Measurements from ENCODE around the gene PSTPIP1.
"Not testable (repeated sequence)": the region's sequence is repeated elsewhere in the genome, so short reads cannot be mapped to it uniquely, and the experiment has no call there.

The PSTPIP1 gene

DNA sequence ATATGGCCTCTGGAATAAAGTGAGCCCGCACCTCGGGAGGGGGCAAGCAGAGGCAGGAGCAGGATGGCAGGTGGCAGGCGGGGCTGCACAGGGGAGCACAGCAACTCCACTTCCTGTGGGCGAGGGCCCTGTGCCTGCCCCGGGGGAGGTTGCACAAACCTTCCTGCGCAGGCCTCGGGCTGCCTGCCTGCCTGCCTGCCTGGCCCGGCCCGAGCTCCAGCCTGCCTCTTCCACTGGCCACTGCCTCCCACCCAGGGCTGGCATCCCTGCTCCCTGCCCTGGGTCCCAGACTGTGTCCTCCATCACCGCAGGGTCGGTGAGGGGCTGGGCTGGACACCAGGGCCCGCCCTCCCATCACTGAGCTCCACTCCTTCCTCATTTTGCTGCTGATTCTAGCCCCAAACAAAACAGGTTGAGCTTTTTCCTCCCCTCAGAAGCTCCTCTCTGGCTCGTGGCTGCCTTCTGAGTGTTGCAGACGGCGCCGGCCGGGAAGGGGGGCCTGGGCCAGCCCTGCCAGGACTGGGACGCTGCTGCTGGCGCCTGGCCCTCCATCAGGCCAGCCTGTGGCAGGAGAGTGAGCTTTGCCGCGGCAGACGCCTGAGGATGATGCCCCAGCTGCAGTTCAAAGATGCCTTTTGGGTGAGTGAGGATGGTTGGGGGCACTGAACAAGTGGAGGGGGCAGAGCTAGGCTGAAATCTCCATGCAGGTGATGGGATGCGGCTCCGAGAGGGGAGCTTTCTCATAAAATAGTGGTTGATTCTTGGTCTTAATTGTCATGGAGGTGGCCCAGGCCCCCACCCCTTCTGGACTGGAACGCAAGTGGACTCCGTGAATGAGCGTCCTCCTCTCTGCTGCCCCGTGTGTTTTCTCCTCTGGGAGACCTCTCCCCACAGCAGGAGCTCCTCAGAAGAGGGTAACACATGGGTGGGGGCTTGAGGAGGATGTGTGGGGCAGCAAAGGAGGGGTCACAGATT, at the start of gene PSTPIP1:
PSTPIP1 (plus strand) TSS at position 156 of the 975 bp plus-strand sequence; CDS start at position 604, 448 bp downstream.
- Mint-ChIP-seq H3K27ac (peak within 1 kb of the TSS; percentile 92), H3K4me1 (ENCODE audit: low read depth) (peaks cover 66% of the 10 kb centered on the region), H3K4me3 (peak within 1 kb of the TSS; percentile 97), H3K27me3 (ENCODE audit: low read depth) (no peaks in the 10 kb centered on the region), H3K36me3 (ENCODE audit: low read depth) (peaks cover 27% of the 10 kb centered on the region), H3K9me3 (no peaks in the 10 kb centered on the region)
- DNase-seq (ENCODE audit: low spot score), result peak; percentile 69

DNA sequence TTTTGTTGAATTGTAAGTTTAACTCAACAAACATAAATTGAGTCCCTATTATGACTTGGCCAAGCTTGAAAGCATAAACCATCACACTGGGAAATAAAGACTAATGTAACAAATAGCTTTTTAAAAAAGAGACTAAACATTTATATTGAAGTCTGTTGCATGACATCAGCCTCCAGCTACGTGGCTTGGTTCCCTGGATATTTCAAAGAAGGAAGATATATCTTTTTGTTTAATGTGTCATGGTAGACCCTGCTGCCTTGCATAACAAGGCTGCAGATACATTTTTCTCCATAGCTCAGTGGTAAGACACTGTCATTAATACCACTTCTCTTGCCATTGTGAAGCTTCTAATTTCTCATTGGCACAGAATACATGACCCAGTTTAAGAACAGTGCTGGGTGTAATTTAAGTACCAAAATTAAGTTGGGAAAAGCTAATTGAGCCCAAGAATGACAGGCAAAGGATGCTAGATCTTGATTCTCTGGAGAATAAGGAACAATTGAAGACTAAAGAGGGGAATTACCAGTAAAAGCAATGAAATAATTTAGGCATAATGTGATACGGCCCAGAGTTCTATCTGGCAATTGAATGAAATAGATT, 49.3 kb upstream of the PSTPIP1 start:
- no peak overlapping the region for H3K4me3 Mint-ChIP-seq
- H3K27ac Mint-ChIP-seq, result no peak overlapping the region
- H3K27me3 Mint-ChIP-seq (ENCODE audit: low read depth), result no peaks in the 10 kb centered on the region
- H3K9me3 Mint-ChIP-seq, result no peaks in the 10 kb centered on the region
- DNase-seq (ENCODE audit: low spot score), result no peak
- no peaks in the 10 kb centered on the region for H3K4me1 Mint-ChIP-seq (ENCODE audit: low read depth)
- H3K36me3 Mint-ChIP-seq (ENCODE audit: low read depth), result peaks cover 38% of the 10 kb centered on the region

DNA sequence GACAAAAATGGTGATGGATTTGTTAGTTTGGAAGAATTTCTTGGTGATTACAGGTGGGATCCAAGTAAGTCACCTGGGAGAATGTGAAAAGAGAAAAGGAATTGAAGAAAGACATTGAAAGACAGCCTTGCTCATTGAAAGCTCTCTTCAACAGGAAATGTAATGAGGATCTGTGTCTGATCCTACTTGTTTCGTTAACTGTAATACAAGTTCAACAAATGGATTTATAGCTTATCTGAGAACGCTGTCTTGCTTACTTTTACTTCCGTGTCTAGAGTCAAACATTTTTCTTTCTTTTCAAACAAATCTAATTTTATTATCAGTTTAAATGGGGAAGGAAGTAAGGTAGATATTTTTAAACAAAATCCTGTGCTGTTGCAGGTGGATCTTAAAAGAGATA, 47.5 kb upstream of the PSTPIP1 start:
- Mint-ChIP-seq H3K27ac (no peak overlapping the region), H3K4me3 (no peak overlapping the region), H3K27me3 (ENCODE audit: low read depth) (no peaks in the 10 kb centered on the region), H3K36me3 (ENCODE audit: low read depth) (peaks cover 43% of the 10 kb centered on the region), H3K9me3 (no peaks in the 10 kb centered on the region), H3K4me1 (ENCODE audit: low read depth) (peaks cover 10% of the 10 kb centered on the region)
- DNase-seq (ENCODE audit: low spot score), result no peak

DNA sequence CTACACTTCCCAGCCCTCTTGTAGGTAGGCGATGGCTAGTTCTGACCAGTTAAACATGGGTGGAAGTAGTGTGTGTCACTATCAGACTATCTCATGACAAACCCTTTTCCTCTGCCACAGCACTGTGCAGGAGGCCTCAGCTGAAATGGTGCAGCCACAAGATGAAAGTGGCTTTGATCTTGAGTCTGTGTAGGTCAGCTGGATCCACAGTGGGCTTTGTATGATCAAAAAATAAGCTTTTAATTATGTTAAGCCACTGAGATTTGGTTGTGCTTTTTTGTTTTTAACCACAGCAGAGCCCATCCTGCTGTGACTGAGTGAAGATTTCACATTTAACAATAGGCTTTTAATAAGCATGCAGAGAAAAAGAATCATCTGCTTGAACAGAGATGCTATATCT, 43.7 kb upstream of the PSTPIP1 start:
- Mint-ChIP-seq H3K27me3 (ENCODE audit: low read depth) (peaks cover 4% of the 10 kb centered on the region), H3K9me3 (no peaks in the 10 kb centered on the region), H3K27ac (peak overlapping the region; percentile 22), H3K4me1 (ENCODE audit: low read depth) (peaks cover 10% of the 10 kb centered on the region), H3K36me3 (ENCODE audit: low read depth) (peaks cover 21% of the 10 kb centered on the region), H3K4me3 (no peak overlapping the region)
- no peak for DNase-seq (ENCODE audit: low spot score)

DNA sequence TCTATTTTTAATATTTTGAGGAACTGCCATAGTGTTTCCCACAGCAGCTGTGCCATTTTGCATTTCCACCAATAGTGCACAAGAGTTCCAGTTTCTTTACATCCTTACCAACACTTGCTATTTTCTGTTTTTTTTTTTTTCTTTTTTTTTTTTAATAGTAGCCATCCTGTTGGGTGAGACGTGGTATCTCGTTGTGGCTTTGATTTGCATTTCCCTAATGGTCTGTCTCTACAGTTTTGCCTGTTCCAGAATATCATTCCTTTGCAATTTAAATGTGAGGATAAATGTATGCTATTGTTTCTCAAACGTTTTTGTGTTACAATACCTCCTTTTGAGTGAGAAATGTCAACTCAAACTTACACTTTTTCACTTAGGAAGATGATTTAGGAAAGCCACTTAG, 41.0 kb upstream of the PSTPIP1 start:
- H3K36me3 Mint-ChIP-seq (ENCODE audit: low read depth), result peaks cover 7% of the 10 kb centered on the region
- H3K4me3 Mint-ChIP-seq, result no peak overlapping the region
- no peak overlapping the region for H3K27ac Mint-ChIP-seq
- no peaks in the 10 kb centered on the region for H3K9me3 Mint-ChIP-seq
- H3K27me3 Mint-ChIP-seq (ENCODE audit: low read depth), result peaks cover 7% of the 10 kb centered on the region
- H3K4me1 Mint-ChIP-seq (ENCODE audit: low read depth), result peaks cover 10% of the 10 kb centered on the region
- no peak for DNase-seq (ENCODE audit: low spot score)

DNA sequence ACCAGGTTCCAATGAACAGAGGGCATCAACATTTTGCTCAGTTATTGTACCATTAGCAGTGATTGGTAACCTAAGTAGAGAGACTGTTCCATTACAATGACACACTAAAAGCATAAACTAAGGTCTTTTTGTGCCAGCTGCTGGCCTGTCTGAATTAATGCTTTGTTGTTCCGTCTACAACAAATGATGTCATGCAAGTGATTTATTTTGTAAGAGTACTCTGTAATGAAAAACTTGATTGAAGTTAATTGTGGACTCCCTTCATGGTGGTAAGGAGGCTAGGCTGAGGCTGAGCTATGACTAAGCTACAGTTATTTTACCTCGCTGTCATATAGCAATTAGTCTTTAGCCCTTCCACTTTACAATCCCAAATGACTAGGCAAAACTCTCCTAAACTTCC, 40.2 kb upstream of the PSTPIP1 start:
- H3K27ac Mint-ChIP-seq, result no peak overlapping the region
- peaks cover 7% of the 10 kb centered on the region for H3K27me3 Mint-ChIP-seq (ENCODE audit: low read depth)
- no peak for DNase-seq (ENCODE audit: low spot score)

DNA sequence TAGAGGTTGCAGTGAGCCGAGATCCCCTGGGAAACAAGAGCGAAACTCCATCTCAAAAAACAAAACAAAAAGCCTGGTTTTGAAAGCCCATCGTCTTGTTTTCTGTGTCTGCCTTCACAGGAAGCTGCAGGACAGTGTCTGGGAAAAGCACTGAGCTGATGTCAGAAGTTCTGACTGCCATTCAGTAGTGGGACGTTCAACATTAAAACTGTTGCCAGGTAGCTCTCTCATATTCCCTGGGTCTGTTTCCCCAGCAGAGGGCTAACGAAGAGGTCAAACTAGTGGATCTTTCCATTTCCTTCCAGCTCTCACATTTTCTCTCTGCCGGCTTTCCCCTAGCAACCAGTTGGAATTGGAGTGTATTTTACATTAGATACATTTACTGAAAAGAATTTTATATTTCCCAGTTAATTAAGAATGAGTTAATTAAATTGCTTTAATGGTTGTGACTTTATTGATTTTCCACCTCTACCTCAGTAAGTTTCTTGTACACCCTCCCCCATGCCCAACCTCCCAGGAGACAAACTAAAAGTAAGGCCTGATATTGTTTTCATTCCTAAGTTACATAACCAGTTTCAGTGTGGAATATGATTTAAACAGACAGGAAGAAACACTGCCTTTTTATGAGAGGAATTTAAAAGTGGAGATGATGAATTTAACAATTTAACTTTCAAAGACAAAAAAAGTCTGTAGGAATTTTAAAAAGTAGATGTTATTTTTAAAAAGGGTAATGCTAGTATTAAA, 33.5 kb upstream of the PSTPIP1 start:
- Mint-ChIP-seq H3K4me1 (ENCODE audit: low read depth) (peaks cover 2% of the 10 kb centered on the region), H3K9me3 (no peaks in the 10 kb centered on the region), H3K27me3 (ENCODE audit: low read depth) (peaks cover 15% of the 10 kb centered on the region), H3K4me3 (no peak overlapping the region), H3K27ac (no peak overlapping the region), H3K36me3 (ENCODE audit: low read depth) (no peaks in the 10 kb centered on the region)
- DNase-seq (ENCODE audit: low spot score), result no peak

More for the DNA sequence above, 40.2 kb upstream of the PSTPIP1 start:
- Mint-ChIP-seq H3K9me3 (no peaks in the 10 kb centered on the region), H3K4me3 (no peak overlapping the region), H3K4me1 (ENCODE audit: low read depth) (peaks cover 10% of the 10 kb centered on the region), H3K36me3 (ENCODE audit: low read depth) (peaks cover 7% of the 10 kb centered on the region)

DNA sequence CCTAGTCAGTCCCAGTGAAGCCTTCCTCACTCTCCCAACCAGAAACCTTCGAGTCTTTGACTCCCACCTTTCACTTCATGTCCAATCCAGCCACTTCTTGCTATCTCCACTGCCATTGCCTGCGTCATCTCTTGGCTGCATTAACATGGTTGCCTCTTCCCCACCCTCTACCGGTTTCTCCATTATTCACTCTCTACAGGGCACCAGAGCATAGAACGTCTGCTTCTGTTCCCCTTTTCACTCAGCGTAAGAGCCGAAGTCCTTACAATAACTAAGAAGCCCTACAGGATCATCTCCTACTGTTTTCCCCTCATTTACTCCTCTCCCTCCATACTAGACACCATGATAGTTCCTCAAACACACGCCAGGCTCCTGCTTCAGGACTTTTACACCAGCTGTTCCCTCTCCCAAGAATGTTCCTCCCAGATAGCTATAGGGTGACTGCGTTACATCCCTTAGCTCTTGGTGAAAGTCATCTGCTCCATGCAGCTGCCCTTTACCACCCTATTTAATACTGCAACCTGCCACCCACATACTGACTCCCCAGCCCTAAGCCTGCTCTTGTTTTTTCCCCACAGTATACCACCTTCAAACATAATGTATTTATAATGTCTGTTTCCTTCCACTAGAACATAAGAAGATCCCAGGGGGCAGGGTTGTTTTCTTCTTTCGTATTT, 32.5 kb upstream of the PSTPIP1 start:
- no peak overlapping the region for H3K4me3 Mint-ChIP-seq
- H3K27me3 Mint-ChIP-seq (ENCODE audit: low read depth), result peaks cover 12% of the 10 kb centered on the region
- peaks cover 2% of the 10 kb centered on the region for H3K4me1 Mint-ChIP-seq (ENCODE audit: low read depth)
- no peak overlapping the region for H3K27ac Mint-ChIP-seq
- no peaks in the 10 kb centered on the region for H3K9me3 Mint-ChIP-seq
- H3K36me3 Mint-ChIP-seq (ENCODE audit: low read depth), result no peaks in the 10 kb centered on the region
- no peak for DNase-seq (ENCODE audit: low spot score)

DNA sequence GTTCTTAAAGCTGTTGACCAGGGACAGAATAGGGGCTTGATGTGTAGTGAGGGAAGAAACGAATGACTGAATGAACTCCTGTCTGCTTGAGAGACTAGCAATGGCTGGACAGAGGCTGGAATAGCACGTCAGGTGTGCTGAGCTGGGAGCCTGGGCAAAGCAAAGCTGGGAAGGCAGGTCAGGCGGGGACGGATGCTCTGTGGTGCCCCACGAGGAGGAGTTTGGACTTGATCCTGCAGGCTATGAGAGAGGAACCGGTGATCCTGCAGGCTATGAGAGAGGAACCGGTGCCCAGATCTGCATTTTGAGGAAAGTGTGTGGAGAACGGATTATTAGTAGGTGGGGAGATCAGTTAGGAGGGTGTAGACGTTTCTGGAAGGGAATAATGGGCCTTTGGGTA, 31.3 kb upstream of the PSTPIP1 start:
- Mint-ChIP-seq H3K27ac (no peak overlapping the region), H3K36me3 (ENCODE audit: low read depth) (no peaks in the 10 kb centered on the region), H3K4me1 (ENCODE audit: low read depth) (peaks cover 2% of the 10 kb centered on the region), H3K27me3 (ENCODE audit: low read depth) (peaks cover 12% of the 10 kb centered on the region), H3K4me3 (no peak overlapping the region), H3K9me3 (no peaks in the 10 kb centered on the region)
- DNase-seq (ENCODE audit: low spot score), result no peak

DNA sequence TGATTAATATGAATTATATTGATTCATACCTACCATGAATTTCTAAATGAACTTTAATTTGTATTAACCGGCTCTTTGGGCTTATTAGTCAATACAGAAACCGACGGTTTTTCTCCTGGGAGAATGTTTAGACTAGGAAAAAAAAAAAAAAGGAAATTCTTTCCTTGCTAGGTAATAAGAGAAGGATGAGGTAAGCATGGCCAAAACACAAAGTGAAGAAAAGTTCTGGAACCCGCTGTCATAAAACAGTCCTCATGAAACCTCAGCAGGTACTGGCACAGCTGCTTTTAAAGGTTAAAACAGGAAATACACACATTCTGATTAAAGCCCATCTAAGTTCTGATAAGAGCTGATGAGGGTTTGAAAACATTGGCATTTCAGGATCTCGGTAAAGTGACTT, 30.8 kb upstream of the PSTPIP1 start:
- no peak for DNase-seq (ENCODE audit: low spot score)
- Mint-ChIP-seq H3K4me3 (no peak overlapping the region), H3K27me3 (ENCODE audit: low read depth) (peaks cover 13% of the 10 kb centered on the region), H3K9me3 (no peaks in the 10 kb centered on the region), H3K4me1 (ENCODE audit: low read depth) (peaks cover 2% of the 10 kb centered on the region), H3K36me3 (ENCODE audit: low read depth) (no peaks in the 10 kb centered on the region), H3K27ac (no peak overlapping the region)

DNA sequence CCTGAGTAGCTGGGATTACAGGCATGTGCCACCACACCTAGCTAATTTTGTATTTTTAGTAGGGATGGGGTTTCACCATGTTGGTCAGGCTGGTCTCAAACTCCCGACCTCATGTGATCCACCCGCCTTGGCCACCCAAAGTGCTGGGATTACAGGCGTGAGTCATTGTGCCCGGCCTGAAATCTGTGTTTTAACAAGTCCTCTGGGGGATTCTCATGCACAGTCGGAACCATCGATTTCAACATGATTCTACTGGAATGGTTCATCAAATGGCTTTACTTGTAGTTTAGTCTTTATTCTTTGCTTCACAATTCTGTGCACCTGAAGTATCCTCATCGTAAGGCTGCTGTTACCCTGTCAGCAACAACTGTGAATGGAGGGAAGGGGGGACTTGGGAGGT, 28.9 kb upstream of the PSTPIP1 start:
- not testable (repeated sequence) for H3K36me3 Mint-ChIP-seq (ENCODE audit: low read depth); H3K27ac Mint-ChIP-seq; H3K4me3 Mint-ChIP-seq; H3K9me3 Mint-ChIP-seq; DNase-seq (ENCODE audit: low spot score); H3K4me1 Mint-ChIP-seq (ENCODE audit: low read depth)
- peaks cover 17% of the 10 kb centered on the region for H3K27me3 Mint-ChIP-seq (ENCODE audit: low read depth)

DNA sequence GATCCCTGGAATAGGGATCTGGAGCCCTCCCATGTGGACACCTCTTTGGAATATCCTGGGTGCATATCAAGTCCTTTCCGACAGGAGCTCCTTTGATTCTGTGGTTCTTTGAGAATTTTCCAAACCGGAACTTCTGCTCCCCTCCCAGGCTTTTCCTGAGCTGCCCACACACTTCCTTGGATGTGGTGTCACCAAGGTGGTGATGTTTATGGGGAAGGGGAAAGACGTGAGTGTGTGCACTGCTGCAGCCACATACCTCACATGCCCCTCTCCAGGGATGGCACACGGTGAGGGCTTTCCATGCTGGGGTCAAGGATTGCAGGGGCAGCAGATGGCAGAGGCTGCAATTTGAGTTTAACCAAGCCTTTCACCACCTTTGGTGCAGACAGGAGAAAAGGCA, 27.9 kb upstream of the PSTPIP1 start:
- Mint-ChIP-seq H3K4me1 (ENCODE audit: low read depth) (peaks cover 2% of the 10 kb centered on the region), H3K9me3 (no peaks in the 10 kb centered on the region), H3K4me3 (no peak overlapping the region), H3K27ac (no peak overlapping the region), H3K36me3 (ENCODE audit: low read depth) (no peaks in the 10 kb centered on the region), H3K27me3 (ENCODE audit: low read depth) (peaks cover 13% of the 10 kb centered on the region)
- no peak for DNase-seq (ENCODE audit: low spot score)

DNA sequence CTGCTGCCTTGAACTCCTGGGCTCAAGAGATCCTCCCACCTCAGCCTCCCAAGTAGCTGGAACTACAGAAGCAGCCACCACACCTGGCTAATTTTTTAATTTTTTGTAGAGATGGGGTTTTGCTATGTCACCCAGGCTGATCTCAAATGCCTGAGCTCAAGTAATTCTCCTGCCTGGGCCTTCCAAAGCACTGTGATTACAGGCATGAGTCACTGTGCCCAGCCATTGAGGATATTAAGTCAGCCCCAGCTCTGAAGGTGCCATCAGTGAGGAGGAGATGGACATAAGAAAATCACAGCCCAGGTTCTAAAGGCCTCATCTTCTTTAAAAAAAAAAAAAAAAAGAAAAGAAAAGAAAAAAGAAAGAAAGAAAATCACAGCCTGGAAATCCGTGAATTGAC, 26.6 kb upstream of the PSTPIP1 start:
- Mint-ChIP-seq H3K9me3 (no peaks in the 10 kb centered on the region), H3K4me3 (no peak overlapping the region), H3K4me1 (ENCODE audit: low read depth) (peaks cover 2% of the 10 kb centered on the region), H3K27ac (no peak overlapping the region), H3K27me3 (ENCODE audit: low read depth) (peaks cover 9% of the 10 kb centered on the region), H3K36me3 (ENCODE audit: low read depth) (no peaks in the 10 kb centered on the region)
- DNase-seq (ENCODE audit: low spot score), result no peak

Data from T-helper 2 cell treated with Interferon-gamma antibody and Interleukin-4, amounts not matched to agents 5 μg/mL and 100 μg/mL, for 36 hours (primary cell).